Fibroblast of skin of right biceps (primary cell): ENCODE data around the gene EPB41L2.

Source experiments
- DNase-seq: peaks from one replicate; pipeline ENCODE4 v3.0.0-alpha.2; 2013

Gene EPB41L2

DNA sequence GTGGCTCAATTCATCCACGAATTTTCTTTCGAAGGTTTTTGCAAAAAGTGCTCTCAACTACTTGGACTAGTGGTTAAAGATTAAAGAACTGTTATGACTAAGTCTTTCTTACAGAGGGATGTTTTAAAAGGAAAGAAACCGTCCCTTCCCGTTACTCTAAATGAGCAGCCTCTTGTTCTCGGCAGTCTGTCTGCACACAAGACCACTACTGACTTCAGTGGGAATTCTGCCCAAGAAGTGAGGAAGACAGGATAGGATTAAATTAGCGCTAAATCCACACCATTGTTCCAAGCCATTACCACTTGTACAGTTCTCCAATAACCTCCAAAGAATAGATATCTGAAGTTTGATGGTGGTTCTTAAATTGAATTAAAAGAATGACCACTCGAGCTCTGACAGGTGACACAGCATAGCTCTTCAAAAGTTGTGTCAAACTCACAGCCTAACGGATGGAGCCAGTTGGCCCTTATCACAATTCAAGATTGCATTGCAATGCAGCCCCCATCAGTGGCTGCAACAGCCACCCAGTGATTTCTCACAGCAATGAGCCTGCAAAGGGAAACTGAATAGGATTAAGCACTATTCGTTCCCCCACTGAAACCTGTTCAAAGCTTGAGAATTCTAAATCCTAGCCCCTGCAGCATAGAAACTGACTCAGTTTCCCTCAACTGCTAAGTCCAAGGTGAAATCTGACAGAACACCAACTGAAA is 1.8 kb downstream of the EPB41L2 start:
- DNase-seq: peak; percentile 50

DNA sequence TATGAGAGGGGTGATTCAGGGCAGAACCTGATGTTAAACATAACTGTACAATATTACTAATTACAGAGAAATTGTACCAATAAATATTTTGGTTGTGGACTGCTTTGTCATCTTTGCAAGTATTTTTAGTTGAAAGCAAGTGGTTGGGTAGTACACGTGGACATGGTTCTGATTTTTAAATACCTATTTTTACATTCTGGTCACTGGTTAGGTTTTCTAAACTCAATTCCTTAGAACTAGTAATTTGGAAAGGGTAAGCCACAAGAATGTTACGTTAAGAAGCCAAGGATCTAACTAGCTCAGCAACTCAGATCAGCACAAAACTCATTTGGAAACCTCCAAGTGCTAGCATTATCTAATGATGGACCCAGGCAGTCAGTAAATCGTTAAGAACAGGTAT is 2.7 kb downstream of the EPB41L2 start:
- peak; percentile 55 for DNase-seq

DNA sequence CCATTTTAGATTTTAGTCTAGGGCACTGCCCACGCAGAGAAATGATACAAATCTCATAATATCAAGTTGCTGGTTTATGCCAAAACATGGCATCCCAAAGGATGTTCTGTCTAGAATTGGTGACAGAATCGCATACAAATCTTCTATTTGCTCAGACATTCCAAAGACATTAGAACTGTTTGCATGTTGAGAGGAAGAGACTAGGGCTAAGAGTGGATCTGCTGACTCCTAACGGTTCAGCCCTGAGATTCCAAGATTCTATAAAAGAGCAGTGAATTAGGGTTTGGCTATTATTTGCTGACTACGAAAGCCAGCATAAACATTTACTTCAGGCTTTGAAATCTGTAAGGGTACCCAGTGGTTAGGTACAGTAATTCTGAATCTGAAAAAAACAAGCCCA is 3.6 kb downstream of the EPB41L2 start:
- DNase-seq: peak; percentile 64

DNA sequence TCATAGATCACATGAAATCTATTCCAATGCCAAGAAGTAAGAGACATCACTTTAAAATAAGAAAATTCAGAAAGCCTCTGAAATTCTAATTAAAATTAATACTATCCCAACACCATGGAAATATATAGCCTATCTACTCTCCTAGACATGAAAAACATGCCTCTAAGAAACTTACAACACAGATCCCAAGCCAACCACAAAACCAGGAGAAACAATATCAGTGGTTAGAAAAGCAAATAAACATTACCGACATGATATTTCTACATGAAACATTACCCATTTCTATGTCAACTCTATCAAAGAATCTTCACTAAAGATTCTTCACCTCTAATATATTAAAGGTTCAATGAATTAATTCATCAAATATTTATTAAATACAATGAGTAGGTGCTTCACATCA is 4.8 kb downstream of the EPB41L2 start:
- no peak for DNase-seq

DNA sequence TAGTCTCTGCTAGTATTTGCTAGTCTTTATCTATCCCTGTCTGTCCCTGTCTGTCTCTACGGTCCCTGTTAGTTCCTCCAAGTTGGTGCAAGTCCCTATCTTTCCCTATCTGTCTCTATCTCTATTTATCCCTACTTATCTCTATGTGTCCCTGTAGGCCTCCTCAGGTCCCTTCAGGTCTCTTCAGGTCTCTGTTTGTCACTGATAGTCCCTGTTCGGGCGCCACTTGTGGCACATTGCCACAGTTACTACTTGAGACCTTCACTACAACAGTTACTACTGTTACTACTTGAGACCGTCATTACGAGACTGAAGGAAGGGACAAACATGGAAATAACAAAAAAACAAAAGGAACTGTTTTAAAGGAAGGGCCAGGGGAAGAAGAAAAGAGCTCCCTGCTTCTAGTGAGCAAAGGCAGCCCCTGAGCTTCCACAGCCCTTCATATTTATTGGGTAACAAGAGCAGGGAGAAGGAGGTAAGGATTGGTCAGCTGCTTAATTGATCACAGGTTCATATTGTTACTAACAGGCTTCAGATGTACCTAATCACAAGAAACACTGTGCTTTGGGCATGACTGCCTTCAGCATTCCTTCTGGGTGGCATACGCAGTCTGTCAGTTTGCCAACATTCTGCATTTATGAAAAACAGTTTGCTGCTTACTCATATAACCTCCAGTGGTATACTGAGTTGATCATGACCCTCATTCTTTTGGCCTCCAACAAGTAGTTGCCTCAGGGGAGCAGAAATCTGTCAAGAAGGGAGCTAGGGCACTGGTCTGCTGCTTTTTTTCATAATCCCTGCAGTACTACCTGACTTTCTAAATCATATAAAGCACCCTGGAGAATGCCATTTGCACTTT is 8.4 kb downstream of the EPB41L2 start:
- DNase-seq: no peak

DNA sequence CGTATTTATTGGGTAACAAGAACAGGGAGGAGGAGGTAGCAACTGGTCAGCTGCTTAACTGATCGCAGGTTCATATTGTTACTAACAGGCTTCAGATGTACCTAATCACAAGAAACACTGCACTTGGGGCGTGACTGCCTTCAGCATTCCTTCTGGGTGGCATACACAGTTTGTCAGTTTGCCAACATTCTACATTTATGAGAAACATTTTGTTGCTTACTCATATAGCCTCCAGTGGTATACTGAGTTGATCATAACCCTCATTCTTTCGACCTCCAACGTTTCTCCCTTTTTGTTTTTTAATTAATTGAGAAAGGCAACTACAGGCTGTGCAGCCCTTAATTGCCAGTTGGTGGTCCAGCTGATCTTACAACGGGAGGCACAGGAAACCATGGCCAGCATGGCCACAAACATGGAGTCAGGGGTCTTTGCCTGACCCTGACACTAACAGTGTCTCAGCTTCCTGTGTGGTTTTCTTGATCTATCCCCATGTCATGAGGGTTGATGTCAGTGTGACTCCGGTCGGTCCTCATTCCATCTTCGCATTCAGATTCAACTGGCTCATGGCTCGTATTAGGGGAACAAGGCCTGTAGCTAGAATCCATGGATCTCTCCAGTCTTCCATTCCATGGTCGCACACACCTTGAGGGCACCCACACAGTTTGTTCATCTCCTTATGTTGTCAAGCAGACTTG is 9.4 kb downstream of the EPB41L2 start:
- no peak for DNase-seq

DNA sequence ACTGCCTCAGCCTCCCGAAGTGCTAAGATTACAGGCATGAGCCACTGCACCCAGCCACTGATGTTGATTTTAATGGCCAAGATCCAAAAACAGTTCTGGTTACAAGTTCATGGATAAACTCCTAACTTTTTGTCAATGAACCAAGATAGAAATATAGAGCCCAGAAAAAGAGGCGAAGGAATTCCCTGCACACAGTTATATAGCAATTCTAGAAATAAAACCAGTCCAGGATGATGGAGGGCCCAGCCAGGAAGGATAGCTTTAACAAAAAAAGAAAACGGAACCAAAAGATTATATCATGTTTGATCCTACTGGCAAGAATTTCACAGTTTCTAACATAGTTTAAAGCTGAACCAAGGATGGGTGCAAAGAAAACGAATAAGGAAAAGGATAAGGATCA is 10.9 kb downstream of the EPB41L2 start:
- DNase-seq: no peak

DNA sequence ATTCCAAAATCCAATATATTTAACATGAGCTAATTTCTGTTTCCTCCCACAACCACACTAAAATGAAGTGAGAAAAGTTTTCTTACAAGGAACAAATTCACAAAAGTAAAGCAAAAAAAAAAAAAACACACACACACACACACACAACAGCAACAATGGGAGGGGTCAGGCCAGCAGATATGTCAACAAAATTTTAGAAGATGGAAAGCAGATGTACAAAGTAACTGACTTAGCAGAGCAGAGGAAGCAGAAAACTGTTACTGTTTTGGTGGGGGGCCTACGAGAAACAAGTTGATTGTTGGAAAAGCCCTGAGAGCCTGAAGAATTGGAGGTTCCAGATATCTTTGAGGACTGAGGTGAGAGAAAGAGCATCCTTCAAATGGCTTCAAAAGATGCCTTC is 11.7 kb downstream of the EPB41L2 start:
- DNase-seq: no peak

DNA sequence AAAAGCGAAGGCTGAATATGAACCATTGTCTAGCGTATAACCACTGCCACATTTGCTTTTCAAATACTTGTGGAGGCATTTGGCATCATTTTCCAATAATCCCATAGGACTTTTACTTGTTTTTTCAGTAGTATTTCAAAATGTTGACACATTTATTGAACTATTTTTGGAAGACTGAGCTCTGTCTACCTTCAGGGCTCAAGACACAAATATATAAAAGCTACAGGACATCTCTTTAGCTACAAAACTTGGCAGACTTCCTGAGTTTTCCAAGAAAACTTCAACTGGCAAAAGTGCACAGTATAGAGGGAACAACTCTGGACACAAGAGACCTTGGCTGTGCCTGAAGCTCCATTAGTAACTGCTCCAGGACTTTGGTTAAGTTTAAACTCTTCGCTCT is 13.4 kb downstream of the EPB41L2 start:
- DNase-seq: peak; percentile 52

DNA sequence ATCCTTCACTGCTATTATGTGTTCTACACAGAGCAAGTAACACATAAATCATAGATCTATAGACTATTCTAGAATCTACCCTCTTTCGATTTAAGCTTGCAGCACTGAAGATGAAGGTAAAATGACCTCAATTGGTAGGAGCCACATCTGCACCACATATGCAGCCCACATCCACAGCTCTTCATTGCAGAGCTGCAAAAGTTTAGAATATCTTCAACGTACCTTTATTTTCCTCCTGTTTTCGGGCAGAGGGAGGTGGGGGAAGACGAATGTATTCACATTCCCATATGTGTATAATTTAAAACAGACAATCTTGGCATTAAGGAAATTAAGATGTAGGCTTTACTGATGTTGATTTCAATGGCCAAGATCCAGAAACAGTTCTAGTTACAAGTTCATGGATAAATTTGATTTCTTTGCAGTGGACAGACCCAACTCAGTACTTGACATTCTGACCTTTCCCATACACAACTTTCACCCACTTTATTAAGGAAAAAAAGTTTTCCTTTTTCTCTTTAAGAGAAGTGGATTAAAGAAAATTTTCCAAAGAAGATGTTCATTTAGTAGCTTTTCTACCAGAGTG is 14.0 kb downstream of the EPB41L2 start:
- DNase-seq: peak; percentile 34

DNA sequence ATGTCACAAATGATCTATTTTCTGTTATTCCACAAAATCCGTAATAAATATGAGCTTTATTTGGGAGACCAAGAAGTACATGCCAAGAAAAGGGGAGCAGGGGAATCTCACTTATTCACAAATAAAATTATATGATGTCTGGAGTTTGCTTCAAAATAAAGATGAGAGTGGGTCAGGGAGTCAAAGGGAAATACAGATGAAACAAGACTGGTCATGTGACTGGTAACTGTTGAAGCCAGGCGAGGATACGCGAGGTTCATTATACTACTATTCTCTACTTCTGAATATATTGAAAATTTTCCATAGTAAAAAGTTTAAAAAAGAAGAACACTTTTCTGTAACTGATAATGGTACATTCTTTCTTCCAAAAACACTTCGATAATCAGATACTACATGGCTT is 14.6 kb downstream of the EPB41L2 start:
- no peak for DNase-seq

DNA sequence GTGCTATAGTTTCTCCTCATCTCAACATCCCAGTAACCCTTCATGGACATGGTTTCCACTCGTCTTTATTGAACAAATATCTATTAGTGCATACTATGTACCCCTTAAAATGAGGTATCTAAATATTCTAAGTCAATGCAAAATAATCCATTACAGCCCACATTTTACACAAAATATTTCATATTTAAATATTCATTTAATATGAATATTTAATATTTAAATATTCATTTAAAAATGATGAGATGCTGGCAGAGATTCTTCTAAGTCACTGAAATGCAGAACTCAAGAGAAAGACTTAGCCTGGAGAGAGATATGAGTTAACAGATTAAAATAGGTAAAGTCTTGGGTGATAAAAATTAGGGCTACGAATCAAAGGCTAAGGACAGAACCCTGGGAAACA is 17.9 kb downstream of the EPB41L2 start:
- no peak for DNase-seq

DNA sequence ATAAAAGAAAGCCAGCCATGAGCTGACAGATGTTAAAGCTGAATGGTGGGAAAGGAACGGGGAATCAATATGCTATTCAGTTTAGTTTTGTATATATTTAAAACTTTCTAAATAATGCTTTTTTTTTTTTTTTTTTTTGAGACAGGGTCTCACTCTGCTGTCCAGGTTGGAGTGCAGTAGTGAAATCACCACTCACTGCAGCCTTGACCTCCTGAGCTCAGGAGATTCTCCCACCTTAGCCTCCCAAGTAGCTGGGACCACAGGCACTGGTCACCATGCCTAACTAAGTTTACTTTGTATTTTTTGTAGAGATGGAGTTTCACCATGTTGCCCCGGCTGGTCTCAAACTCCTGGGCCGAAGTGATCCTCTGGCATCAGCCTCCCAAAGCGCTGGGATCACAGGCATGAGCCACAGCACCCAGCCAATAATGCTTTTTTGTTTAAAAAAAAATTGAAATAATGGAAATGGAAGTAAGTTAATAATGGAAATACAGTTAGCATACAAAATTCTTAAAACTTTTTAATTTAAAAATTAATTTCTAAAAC is 19.1 kb downstream of the EPB41L2 start:
- no peak for DNase-seq

DNA sequence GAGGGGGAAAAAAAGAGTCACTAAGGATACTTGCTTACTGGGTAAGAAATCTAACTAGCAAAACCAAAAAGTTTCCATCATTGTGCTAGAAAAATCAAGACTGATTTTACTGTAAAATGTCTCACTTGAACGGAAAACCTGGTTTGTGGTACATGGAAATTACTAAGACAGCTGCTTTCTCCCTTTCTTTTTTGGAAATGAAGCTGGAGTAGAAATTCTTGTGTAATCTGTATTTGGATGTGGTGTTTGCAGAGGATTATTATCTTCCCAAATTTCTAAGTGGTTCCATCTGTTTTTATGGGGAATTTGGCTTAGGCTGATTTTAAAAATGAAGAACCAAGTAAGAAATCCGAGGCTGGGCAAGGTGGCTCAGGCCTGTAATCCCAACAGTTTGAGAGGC is 20.4 kb downstream of the EPB41L2 start:
- DNase-seq: peak; percentile 44

DNA sequence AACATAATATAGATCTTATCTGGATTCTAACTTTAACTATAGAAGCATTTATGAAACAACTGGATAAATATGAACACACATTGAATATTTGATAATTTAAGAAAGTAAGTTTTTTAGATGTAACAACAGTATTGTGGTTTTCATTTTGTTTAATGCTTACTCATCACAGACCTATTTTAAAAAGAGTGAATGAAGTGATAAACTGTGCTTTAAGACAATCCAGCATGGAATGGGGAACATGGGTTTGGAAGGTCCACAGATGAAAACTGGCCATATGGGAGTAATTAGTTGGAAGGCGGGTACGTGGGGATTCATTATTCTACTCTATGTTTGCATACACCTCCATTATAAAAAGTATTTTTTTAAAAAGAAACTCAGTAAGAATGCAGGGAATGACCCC is 21.2 kb downstream of the EPB41L2 start:
- DNase-seq: peak; percentile 67

DNA sequence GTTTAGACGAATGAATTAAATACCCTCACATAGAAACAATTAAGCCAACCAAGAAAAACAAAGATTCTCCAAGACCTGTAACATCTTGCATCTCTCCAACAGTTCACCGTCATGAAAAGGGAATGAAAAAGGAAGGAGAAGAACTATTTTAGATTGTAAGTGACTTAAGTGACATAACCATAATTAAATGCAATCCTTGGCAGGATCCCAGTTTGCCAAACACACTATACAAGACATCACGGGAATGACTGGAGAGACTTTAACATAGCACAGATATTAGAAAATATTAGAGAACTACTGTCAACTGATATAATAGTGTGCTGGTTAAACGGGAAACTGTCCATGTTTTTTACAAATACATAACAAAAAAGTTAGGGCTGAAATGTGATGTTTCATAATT is 22.2 kb downstream of the EPB41L2 start:
- peak; percentile 43 for DNase-seq

DNA sequence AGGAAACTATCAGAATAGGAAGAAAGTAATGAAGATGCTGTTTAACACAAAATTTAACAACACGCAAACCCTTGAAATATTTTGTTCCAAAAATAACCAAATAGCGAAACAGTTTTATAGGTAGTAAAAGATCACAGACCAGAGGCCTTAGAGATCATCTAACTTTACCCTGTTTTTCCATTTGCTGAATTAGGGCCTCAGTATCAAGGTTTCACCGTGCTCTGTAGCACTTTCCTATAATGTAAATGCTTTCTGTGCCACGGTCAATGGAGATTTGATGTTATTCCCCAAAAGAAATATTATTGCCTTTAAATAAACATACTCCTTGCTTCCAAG is 23.7 kb downstream of the EPB41L2 start:
- DNase-seq: no peak

DNA sequence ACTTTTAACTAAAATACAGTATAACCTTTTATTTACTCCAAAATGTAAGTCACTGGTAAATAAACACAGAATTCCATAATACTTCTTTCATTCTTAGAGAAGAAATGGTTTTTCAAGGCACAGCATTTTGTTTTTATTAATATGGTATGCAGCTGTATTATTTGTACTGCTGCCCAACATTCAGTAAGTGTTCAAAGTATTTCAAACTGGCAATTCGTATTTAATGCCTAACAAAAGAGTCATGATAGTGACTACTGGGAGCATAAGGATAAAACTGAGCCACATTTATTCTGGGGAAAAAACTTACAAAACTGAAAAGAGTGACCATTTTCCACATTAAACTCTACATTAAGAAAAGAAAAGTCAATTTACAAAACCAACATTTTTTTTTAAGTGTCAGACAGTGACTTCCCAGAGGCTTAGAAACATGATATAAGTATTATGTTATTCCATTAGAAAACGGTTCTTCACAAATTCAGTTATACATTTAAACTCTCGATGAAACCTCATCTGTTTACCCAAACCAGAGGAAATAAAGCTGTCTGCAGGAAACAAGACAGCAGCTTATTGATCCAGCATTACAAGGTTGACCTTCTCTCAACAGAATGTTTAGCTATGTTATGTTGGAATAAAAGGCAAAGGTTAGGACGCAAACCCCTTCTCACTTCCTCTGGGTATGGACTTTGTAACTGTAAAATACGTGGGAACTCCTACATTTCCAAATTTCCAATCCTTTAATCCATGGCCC is 24.3 kb downstream of the EPB41L2 start:
- peak; percentile 61 for DNase-seq

DNA sequence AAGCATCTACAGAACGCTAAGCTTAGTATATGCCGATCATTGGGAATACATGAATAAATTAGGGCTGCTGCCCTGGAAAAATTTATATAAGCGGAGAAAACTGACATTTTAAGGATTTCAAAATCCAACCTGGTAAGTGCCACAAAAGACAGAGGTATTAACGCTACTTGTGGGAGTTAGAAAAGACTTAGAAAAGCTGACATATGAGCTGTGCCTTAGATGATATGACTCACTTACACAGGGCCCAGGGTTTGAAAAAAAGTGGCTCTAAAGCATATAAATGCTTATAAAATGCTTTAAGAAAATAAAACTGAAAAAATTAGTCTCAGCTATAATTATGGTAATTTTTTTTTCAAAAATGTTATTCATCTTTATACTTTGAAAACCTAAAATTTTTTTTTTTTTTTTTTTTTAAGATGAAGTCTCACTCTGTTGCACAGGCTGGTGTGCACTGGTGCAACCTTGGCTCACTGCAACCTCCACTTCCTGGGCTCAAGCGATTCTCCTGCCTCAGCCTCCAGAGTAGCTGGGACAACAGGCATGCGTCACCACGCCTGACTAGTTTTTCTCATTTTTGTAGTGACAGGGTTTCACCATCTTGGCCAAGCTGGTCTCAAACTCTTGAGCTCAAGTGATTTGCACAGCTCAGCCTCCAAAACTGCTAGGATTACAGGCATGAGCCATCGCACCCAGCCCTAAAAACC is 25.7 kb downstream of the EPB41L2 start:
- no peak for DNase-seq

DNA sequence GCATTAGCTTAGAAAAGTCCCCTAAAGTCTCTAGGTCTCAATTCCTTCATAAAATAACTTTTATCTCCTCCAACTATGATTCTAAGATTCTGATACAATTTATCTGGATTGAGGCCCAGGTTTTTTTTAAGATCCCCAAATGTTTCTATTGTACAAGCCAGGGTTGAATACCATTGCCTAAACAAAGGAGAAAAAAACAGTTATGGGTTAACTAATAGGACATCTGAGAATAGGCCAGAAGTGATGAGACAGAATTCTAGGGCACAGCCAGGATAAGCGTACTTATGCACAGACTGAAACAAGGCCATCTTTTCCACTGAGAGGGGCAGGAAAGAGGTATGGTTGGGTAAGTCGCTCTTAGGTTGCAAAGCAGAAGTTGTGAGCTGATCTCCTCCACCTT is 26.4 kb downstream of the EPB41L2 start:
- no peak for DNase-seq

DNA sequence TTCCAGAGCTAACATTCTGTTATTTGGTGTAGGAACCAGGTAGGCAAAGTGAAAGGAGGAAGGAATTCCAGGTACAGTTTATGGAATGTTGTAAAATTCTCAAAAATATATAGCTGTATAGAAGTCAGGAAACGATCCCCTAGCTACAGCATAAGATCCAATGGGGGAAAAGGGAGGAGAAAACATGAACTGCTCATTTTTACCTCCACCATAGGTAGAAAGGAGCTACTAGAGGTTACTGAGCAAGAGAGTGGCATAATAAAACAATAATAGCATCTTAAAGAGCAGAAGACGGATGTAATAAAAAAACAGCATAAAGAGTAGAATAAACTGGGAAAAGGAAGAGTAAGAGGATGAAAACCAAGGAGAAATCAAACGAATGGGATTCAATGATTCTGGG is 26.9 kb downstream of the EPB41L2 start:
- no peak for DNase-seq

DNA sequence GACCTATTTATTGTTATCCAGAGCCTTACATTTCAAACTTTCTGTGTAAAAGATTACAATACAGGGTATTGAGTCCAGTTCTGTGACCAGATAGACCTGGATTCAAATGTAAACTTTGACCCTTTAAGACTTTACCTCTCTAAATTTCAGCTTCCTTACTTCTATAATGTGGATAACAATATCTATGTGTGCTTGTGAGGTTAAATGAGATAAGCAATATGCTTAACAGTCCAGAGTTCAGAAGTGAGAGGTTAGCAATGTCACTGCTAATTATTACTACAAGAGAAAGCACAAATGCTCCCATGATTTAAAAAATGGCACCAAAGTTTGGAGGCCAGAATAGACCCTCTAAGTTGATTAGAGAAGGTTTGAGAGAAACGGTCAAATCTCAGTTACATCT is 27.5 kb downstream of the EPB41L2 start:
- DNase-seq: no peak
